GM12892 (cell line): ENCODE measurements around the gene PGR.

Experiments
- POLR2A ChIP-seq: IDR thresholded peaks from 2 replicates; pipeline ENCODE4 v1.6.1; 2011; ENCODE audit warnings: low read depth, low read length, control low read depth
- POLR2AphosphoS5 ChIP-seq: IDR thresholded peaks from 2 replicates; pipeline ENCODE4 v1.6.1; 2011; ENCODE audit warnings: low read depth, low read length, control low read depth

DNA sequence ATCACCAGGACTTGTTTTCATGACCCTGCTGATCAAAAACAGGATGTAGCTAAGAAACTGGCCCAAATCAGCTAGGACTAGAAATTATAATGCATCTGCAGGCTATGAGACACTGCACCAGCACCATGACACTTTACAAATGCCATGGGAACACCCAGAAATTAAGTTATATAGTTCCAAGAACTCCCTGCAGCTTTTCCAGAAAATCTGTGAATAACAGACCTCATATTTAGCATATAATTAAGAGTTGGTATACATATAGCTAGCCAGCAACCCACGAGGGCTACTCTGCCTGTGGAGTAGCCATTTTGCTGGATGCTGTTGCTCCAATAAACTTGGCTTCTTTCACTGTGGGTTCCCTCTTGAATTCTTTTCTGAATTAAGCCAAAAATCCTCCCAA, 101.0 kb downstream of the PGR start:
- TF ChIP-seq POLR2A = no peak
- no peak for TF ChIP-seq POLR2AphosphoS5
